ENCODE measurements around the gene ZNF587. TPM values are rescaled to one million over a fixed set of nuclear protein-coding genes. Genes with fewer than 3 reads are reported as not detected.

The ZNF587 gene
- total RNA-seq, 1 experiment from 2014 or later: 70.5 TPM

DNA sequence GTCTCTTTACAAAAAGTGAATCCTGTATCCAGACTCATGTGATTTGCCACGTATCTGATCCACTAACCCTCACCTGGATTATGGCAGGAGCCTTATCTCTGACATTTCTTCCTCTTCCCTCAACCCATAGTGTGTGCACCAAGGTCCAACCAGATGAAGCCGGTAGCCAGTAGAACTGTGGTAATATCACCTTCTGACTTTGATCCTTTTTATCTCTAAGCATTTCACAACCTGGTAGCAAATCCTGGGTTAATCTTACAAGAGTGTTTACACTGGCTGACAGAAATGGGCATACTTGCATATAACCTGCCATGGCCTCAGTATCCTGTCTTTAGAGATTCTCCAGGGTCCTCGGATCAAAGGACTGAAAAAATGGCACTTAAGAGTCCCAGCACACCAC lies 64.9 kb downstream of the ZNF587 start:
- ChIA-PET CTCF (no interaction called here), POLR2A (interaction anchor here (0.6 kb wide), 1 partner anchor 232 kb away, joined by 5 read pairs; no protein-coding TSS in a partner anchor)
- Mint-ChIP-seq H3K4me3 (ENCODE audit: unreplicated experiment) (peak overlapping the region; percentile 39), H3K4me1 (ENCODE audit: low read depth, unreplicated experiment) (peaks cover 11% of the 10 kb centered on the region), H3K27ac (ENCODE audit: unreplicated experiment) (no peak overlapping the region), H3K27me3 (ENCODE audit: insufficient read depth, unreplicated experiment) (no peaks in the 10 kb centered on the region), H3K9me3 (ENCODE audit: unreplicated experiment) (peaks cover 36% of the 10 kb centered on the region), H3K36me3 (ENCODE audit: insufficient read depth, unreplicated experiment) (peaks cover 69% of the 10 kb centered on the region)
- peaks cover 12% of the 10 kb centered on the region for H3K9me3 ChIP-seq
- peaks cover 5% of the 10 kb centered on the region for H3K36me3 ChIP-seq (ENCODE audit: control insufficient read depth, insufficient read depth, low read length)
- 0 out of 2 replicates have a peak, but pooled peaks cover 3% of the 10 kb centered on the region for H3K4me1 ChIP-seq
- no TSS peak for BruUV-seq (replicated peaks)
- no peaks in the 10 kb centered on the region for H3K27me3 ChIP-seq (replicated peaks; ENCODE audit: control insufficient read depth, insufficient read depth, low read length)
- H3K4me3 ChIP-seq (ENCODE audit: low read depth, low read length): no peak overlapping the region
- DNase-seq: no peak
- intact Hi-C loops (cut with micrococcal nuclease; ENCODE audit: unreplicated experiment): loop anchor here (10.0 kb wide), 1 partner anchor 100 kb away; the partner anchor contains the start of gene ZNF552
- TF ChIP-seq, protein P1, sequence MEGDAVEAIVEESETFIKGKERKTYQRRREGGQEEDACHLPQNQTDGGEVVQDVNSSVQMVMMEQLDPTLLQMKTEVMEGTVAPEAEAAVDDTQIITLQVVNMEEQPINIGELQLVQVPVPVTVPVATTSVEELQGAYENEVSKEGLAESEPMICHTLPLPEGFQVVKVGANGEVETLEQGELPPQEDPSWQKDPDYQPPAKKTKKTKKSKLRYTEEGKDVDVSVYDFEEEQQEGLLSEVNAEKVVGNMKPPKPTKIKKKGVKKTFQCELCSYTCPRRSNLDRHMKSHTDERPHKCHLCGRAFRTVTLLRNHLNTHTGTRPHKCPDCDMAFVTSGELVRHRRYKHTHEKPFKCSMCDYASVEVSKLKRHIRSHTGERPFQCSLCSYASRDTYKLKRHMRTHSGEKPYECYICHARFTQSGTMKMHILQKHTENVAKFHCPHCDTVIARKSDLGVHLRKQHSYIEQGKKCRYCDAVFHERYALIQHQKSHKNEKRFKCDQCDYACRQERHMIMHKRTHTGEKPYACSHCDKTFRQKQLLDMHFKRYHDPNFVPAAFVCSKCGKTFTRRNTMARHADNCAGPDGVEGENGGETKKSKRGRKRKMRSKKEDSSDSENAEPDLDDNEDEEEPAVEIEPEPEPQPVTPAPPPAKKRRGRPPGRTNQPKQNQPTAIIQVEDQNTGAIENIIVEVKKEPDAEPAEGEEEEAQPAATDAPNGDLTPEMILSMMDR (IDR thresholded peaks at IDR 0.05; ENCODE audit: insufficient read depth in 1 of 2, low read depth in 1 of 2, low read length in 1 of 2, severe bottlenecking in 1 of 2, unreplicated experiment in 1 of 2): no peak

Other genes with a start within 250 kb of the ZNF587 start
- 8.6 and 8.8 TPM in 2 replicates for gene ZNF530, start 250.0 kb upstream of the ZNF587 start, total RNA-seq (2022)
- gene ZNF134, start 235.6 kb upstream of the ZNF587 start, total RNA-seq (2022): 6.6 and 6.8 TPM in 2 replicates
- gene ZNF211, start 216.7 kb upstream of the ZNF587 start, total RNA-seq (2022): 10.5 and 13.3 TPM in 2 replicates
- gene ZSCAN4, start 180.9 kb upstream of the ZNF587 start, total RNA-seq (2022): not detected in 2 replicates
- gene ZNF551, start 167.9 kb upstream of the ZNF587 start, total RNA-seq (2022): 12.7 and 14.8 TPM in 2 replicates
- gene ZNF154, start 140.7 kb upstream of the ZNF587 start, total RNA-seq (2022): not detected in 2 replicates
- not detected in 2 replicates for gene ZNF671, start 122.2 kb upstream of the ZNF587 start, total RNA-seq (2022)
- 15.6 and 16.0 TPM in 2 replicates for gene ZNF776, start 103.0 kb upstream of the ZNF587 start, total RNA-seq (2022)
- 6.2 and 9.1 TPM in 2 replicates for gene ZNF586, start 80.2 kb upstream of the ZNF587 start, total RNA-seq (2022)
- 38.6 and 48.2 TPM in 2 replicates for gene ZNF552, start 34.9 kb upstream of the ZNF587 start, total RNA-seq (2022)
- 32.5 and 35.4 TPM in 2 replicates for gene ZNF587B, start 19.6 kb upstream of the ZNF587 start, total RNA-seq (2022)
- gene ZNF814, start 39.2 kb downstream of the ZNF587 start, total RNA-seq (2022): 8.3 and 9.4 TPM in 2 replicates
- 16.6 and 19.2 TPM in 2 replicates for gene ZNF417, start 66.7 kb downstream of the ZNF587 start, total RNA-seq (2022)
- gene ZNF418, start 85.5 kb downstream of the ZNF587 start, total RNA-seq (2022): 0.50 and 0.51 TPM in 2 replicates
- gene ZNF256, start 97.8 kb downstream of the ZNF587 start, total RNA-seq (2022): 1.5 and 1.9 TPM in 2 replicates
- 0.45 TPM in 1 of 2 replicates, not detected in the other for gene C19orf18, start 124.7 kb downstream of the ZNF587 start, total RNA-seq (2022)
- gene ZNF606, start 153.0 kb downstream of the ZNF587 start, total RNA-seq (2022): 13.0 and 13.9 TPM in 2 replicates
- gene ZSCAN1, start 184.2 kb downstream of the ZNF587 start, total RNA-seq (2022): not detected in 2 replicates
- gene ZNF135, start 209.4 kb downstream of the ZNF587 start, total RNA-seq (2022): not detected in 2 replicates
- gene ZSCAN18, start 248.4 kb downstream of the ZNF587 start, total RNA-seq (2022): not detected in 2 replicates